ENCODE measurements around the gene TNS2. TPM values are rescaled to one million over a fixed set of nuclear protein-coding genes. Genes with fewer than 3 reads are reported as not detected.
"Not testable (repeated sequence)": the region's sequence is repeated elsewhere in the genome, so short reads cannot be mapped to it uniquely, and the experiment has no call there.

TNS2 gene
- total and polyA plus RNA-seq, 4 donors: 23.1 to 142 (median 110) TPM

- no peak for DNase-seq (ENCODE audit: low read depth in 4 of 6, low spot score in 6 of 6)
- WGBS (ENCODE audit: insufficient coverage): 87% methylated on average over 5 of the region's 6 CpGs
- Histone ChIP-seq H3K4me3 (ENCODE audit: low read depth, low read length) (no peak overlapping the region), H3K27me3 (ENCODE audit: control insufficient read depth, insufficient read depth, low read length) (no peaks in the 10 kb centered on the region), H3K27ac (ENCODE audit: low read depth, low read length) (no peak overlapping the region), H3K36me3 (ENCODE audit: control insufficient read depth, insufficient read depth, low read length) (no peaks in the 10 kb centered on the region), H3K9me3 (ENCODE audit: control insufficient read depth, insufficient read depth, low read length) (no peaks in the 10 kb centered on the region), H3K4me1 (ENCODE audit: control insufficient read depth, insufficient read depth, low read length) (no peaks in the 10 kb centered on the region)
These were observed 40.2 kb downstream of the TNS2 start for GRCh38 chr12:53090105-53090504.

GRCh38 chr12:53090554-53090953 is 40.7 kb downstream of the TNS2 start:
- Histone ChIP-seq H3K4me1 (ENCODE audit: control insufficient read depth, insufficient read depth, low read length) (no peaks in the 10 kb centered on the region), H3K9me3 (ENCODE audit: control insufficient read depth, insufficient read depth, low read length) (no peaks in the 10 kb centered on the region), H3K4me3 (ENCODE audit: low read depth, low read length) (no peak overlapping the region), H3K36me3 (ENCODE audit: control insufficient read depth, insufficient read depth, low read length) (no peaks in the 10 kb centered on the region), H3K27me3 (ENCODE audit: control insufficient read depth, insufficient read depth, low read length) (no peaks in the 10 kb centered on the region), H3K27ac (ENCODE audit: low read depth, low read length) (no peak overlapping the region)
- DNase-seq (ENCODE audit: low read depth in 4 of 6, low spot score in 6 of 6): no peak
- no CpG with 5 or more reads among the region's 2 CpGs for WGBS (ENCODE audit: insufficient coverage)

GRCh38 chr12:53091756-53092155 is 41.9 kb downstream of the TNS2 start:
- H3K4me1 ChIP-seq (ENCODE audit: control insufficient read depth, insufficient read depth, low read length): peaks cover 9% of the 10 kb centered on the region
- WGBS (ENCODE audit: insufficient coverage): 78% methylated on average over 3 of the region's 6 CpGs
- H3K4me3 ChIP-seq (ENCODE audit: low read depth, low read length): no peak overlapping the region
- H3K27me3 ChIP-seq (ENCODE audit: control insufficient read depth, insufficient read depth, low read length): peaks cover 6% of the 10 kb centered on the region
- H3K27ac ChIP-seq (ENCODE audit: low read depth, low read length): no peak overlapping the region
- no peaks in the 10 kb centered on the region for H3K9me3 ChIP-seq (ENCODE audit: control insufficient read depth, insufficient read depth, low read length)
- no peak for DNase-seq (ENCODE audit: low read depth in 4 of 6, low spot score in 6 of 6)
- H3K36me3 ChIP-seq (ENCODE audit: control insufficient read depth, insufficient read depth, low read length): no peaks in the 10 kb centered on the region

GRCh38 chr12:53093777-53094393 is 44.0 kb downstream of the TNS2 start:
- no peaks in the 10 kb centered on the region for H3K36me3 ChIP-seq (ENCODE audit: control insufficient read depth, insufficient read depth, low read length)
- peaks cover 30% of the 10 kb centered on the region for H3K4me1 ChIP-seq (ENCODE audit: control insufficient read depth, insufficient read depth, low read length)
- H3K27ac ChIP-seq (ENCODE audit: low read depth, low read length): no peak overlapping the region
- H3K4me3 ChIP-seq (ENCODE audit: low read depth, low read length): no peak overlapping the region
- 61% methylated on average over 4 of the region's 6 CpGs for WGBS (ENCODE audit: insufficient coverage)
- H3K27me3 ChIP-seq (ENCODE audit: control insufficient read depth, insufficient read depth, low read length): peaks cover 6% of the 10 kb centered on the region
- no peak for DNase-seq (ENCODE audit: low read depth in 4 of 6, low spot score in 6 of 6)
- no peaks in the 10 kb centered on the region for H3K9me3 ChIP-seq (ENCODE audit: control insufficient read depth, insufficient read depth, low read length)

- H3K4me3 ChIP-seq (ENCODE audit: low read depth, low read length): no peak overlapping the region
- H3K4me1 ChIP-seq (ENCODE audit: control insufficient read depth, insufficient read depth, low read length): peaks cover 35% of the 10 kb centered on the region
- H3K27ac ChIP-seq (ENCODE audit: low read depth, low read length): no peak overlapping the region
- no peak for DNase-seq (ENCODE audit: low read depth in 4 of 6, low spot score in 6 of 6)
- H3K9me3 ChIP-seq (ENCODE audit: control insufficient read depth, insufficient read depth, low read length): no peaks in the 10 kb centered on the region
- H3K36me3 ChIP-seq (ENCODE audit: control insufficient read depth, insufficient read depth, low read length): no peaks in the 10 kb centered on the region
- 70% methylated on average over 2 of the region's 6 CpGs for WGBS (ENCODE audit: insufficient coverage)
- H3K27me3 ChIP-seq (ENCODE audit: control insufficient read depth, insufficient read depth, low read length): peaks cover 6% of the 10 kb centered on the region
These were observed 44.5 kb downstream of the TNS2 start for GRCh38 chr12:53094394-53094787.

GRCh38 chr12:53094796-53095595 is 45.1 kb downstream of the TNS2 start:
- H3K4me3 ChIP-seq (ENCODE audit: low read depth, low read length); DNase-seq (ENCODE audit: low read depth in 4 of 6, low spot score in 6 of 6); H3K27ac ChIP-seq (ENCODE audit: low read depth, low read length); H3K9me3 ChIP-seq (ENCODE audit: control insufficient read depth, insufficient read depth, low read length); H3K36me3 ChIP-seq (ENCODE audit: control insufficient read depth, insufficient read depth, low read length); H3K27me3 ChIP-seq (ENCODE audit: control insufficient read depth, insufficient read depth, low read length): not testable (repeated sequence)
- H3K4me1 ChIP-seq (ENCODE audit: control insufficient read depth, insufficient read depth, low read length): peaks cover 36% of the 10 kb centered on the region
- WGBS (ENCODE audit: insufficient coverage): 100% methylated on average over 2 of the region's 5 CpGs

- H3K27ac ChIP-seq (ENCODE audit: low read depth, low read length): peak overlapping the region; percentile 54
These were observed 45.7 kb downstream of the TNS2 start for GRCh38 chr12:53095596-53095895.

GRCh38 chr12:53096089-53096741 is 46.4 kb downstream of the TNS2 start:
- no peaks in the 10 kb centered on the region for H3K36me3 ChIP-seq (ENCODE audit: control insufficient read depth, insufficient read depth, low read length)
- no peaks in the 10 kb centered on the region for H3K9me3 ChIP-seq (ENCODE audit: control insufficient read depth, insufficient read depth, low read length)
- peak in 2 of 6 donors; percentile 3 to 45 for DNase-seq (ENCODE audit: low read depth in 4 of 6, low spot score in 6 of 6)
- H3K27ac ChIP-seq (ENCODE audit: low read depth, low read length): peak overlapping the region; percentile 54
- 28% methylated on average over 6 of the region's 11 CpGs for WGBS (ENCODE audit: insufficient coverage)
- peaks cover 6% of the 10 kb centered on the region for H3K27me3 ChIP-seq (ENCODE audit: control insufficient read depth, insufficient read depth, low read length)
- H3K4me1 ChIP-seq (ENCODE audit: control insufficient read depth, insufficient read depth, low read length): peaks cover 36% of the 10 kb centered on the region
- no peak overlapping the region for H3K4me3 ChIP-seq (ENCODE audit: low read depth, low read length)

More at GRCh38 chr12:53095596-53095895, 45.7 kb downstream of the TNS2 start:
- not testable (repeated sequence) for DNase-seq (ENCODE audit: low read depth in 4 of 6, low spot score in 6 of 6); H3K27me3 ChIP-seq (ENCODE audit: control insufficient read depth, insufficient read depth, low read length); H3K9me3 ChIP-seq (ENCODE audit: control insufficient read depth, insufficient read depth, low read length); H3K4me3 ChIP-seq (ENCODE audit: low read depth, low read length); H3K36me3 ChIP-seq (ENCODE audit: control insufficient read depth, insufficient read depth, low read length)
- peaks cover 36% of the 10 kb centered on the region for H3K4me1 ChIP-seq (ENCODE audit: control insufficient read depth, insufficient read depth, low read length)
- WGBS (ENCODE audit: insufficient coverage): no CpG with 5 or more reads among the region's 3 CpGs

- peak overlapping the region; percentile 54 for H3K4me3 ChIP-seq (ENCODE audit: low read depth, low read length)
- H3K27me3 ChIP-seq (ENCODE audit: control insufficient read depth, insufficient read depth, low read length): peaks cover 6% of the 10 kb centered on the region
- WGBS (ENCODE audit: insufficient coverage): 11% methylated on average over 7 of the region's 9 CpGs
- DNase-seq (ENCODE audit: low read depth in 4 of 6, low spot score in 6 of 6): peak in 2 of 6 donors; percentile 35 to 38
- H3K27ac ChIP-seq (ENCODE audit: low read depth, low read length): peak overlapping the region; percentile 90
- no peaks in the 10 kb centered on the region for H3K9me3 ChIP-seq (ENCODE audit: control insufficient read depth, insufficient read depth, low read length)
- H3K36me3 ChIP-seq (ENCODE audit: control insufficient read depth, insufficient read depth, low read length): no peaks in the 10 kb centered on the region
- peaks cover 36% of the 10 kb centered on the region for H3K4me1 ChIP-seq (ENCODE audit: control insufficient read depth, insufficient read depth, low read length)
These were observed 46.9 kb downstream of the TNS2 start for GRCh38 chr12:53096759-53097158.
